NCI-H2227 treated with DMSO at 0.1 percent for 48 hours (cell line): ENCODE data around the gene MIF.
"Not testable (repeated sequence)": the region's sequence is repeated elsewhere in the genome, so short reads cannot be mapped to it uniquely, and the experiment has no call there.

Source experiments
- DNase-seq: peaks from one replicate; lab custom pipeline; 2025; lab: John Stamatoyannopoulos, UW

The MIF gene

GRCh38 chr22:23903328-23903971 lies 9.3 kb downstream of the MIF start:
- DNase-seq: no peak

- no peak for DNase-seq
These were observed 10.5 kb downstream of the MIF start for GRCh38 chr22:23904573-23905254.

- no peak for DNase-seq
These were observed 12.5 kb downstream of the MIF start for GRCh38 chr22:23906641-23907040.

GRCh38 chr22:23907423-23907822 lies 13.2 kb downstream of the MIF start:
- not testable (repeated sequence) for DNase-seq

GRCh38 chr22:23908587-23909205 lies 14.5 kb downstream of the MIF start:
- DNase-seq: no peak

- DNase-seq: no peak
These were observed 15.2 kb downstream of the MIF start for GRCh38 chr22:23909296-23909898.

- DNase-seq: no peak
These were observed 16.5 kb downstream of the MIF start for GRCh38 chr22:23910496-23911190.

GRCh38 chr22:23911318-23911980 lies 17.3 kb downstream of the MIF start:
- DNase-seq: no peak

GRCh38 chr22:23912293-23912903 lies 18.2 kb downstream of the MIF start:
- DNase-seq: no peak

- no peak for DNase-seq
These were observed 19.1 kb downstream of the MIF start for GRCh38 chr22:23913306-23913660.

GRCh38 chr22:23913661-23914353 lies 19.6 kb downstream of the MIF start:
- peak; percentile 91 for DNase-seq

- no peak for DNase-seq
These were observed 21.1 kb downstream of the MIF start for GRCh38 chr22:23915290-23915689.

GRCh38 chr22:23920267-23920611 lies 26.1 kb downstream of the MIF start:
- DNase-seq: not testable (repeated sequence)

- not testable (repeated sequence) for DNase-seq
These were observed 27.5 kb downstream of the MIF start for GRCh38 chr22:23921586-23922201.

- DNase-seq: no peak
These were observed 28.7 kb downstream of the MIF start for GRCh38 chr22:23922921-23923320.

GRCh38 chr22:23925020-23925606 lies 30.9 kb downstream of the MIF start:
- DNase-seq: no peak

GRCh38 chr22:23926561-23926960 lies 32.4 kb downstream of the MIF start:
- no peak for DNase-seq

- DNase-seq: no peak
These were observed 44.3 kb downstream of the MIF start for GRCh38 chr22:23938328-23939016.

- no peak for DNase-seq
These were observed 44.8 kb downstream of the MIF start for GRCh38 chr22:23939017-23939357.

GRCh38 chr22:23940166-23940565 lies 46.0 kb downstream of the MIF start:
- DNase-seq: not testable (repeated sequence)
